GM18870 (cell line): ENCODE measurements around the gene DDC.
"Not testable (repeated sequence)": the region's sequence is repeated elsewhere in the genome, so short reads cannot be mapped to it uniquely, and the experiment has no call there.

Source experiments
- ATAC-seq: cut with Tn5 transposase; IDR thresholded peaks from one replicate; pipeline ENCODE4 v1.9.1; 2021; ENCODE audit warnings: moderate library complexity; ENCODE audit not compliant: unreplicated experiment

The DDC gene

DNA sequence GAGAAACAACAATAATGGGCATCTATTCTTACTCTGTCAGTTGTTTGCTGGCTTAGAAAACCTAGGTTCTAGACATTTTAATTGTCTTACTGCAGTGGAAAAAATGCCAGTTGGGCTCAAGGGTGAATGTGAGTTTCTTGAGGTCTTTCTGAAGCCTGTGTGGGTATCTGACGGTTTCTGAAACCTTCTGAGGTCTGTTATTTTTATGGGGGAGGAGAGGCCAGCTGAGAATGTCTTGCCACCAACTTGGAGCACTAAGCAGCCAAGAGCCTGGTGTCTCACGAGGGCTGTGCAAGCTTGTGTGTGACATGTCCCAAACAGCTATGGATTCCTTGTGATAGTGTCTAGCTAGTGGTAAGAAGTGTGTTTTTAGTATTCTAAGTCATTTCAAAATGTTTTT, 24.2 kb upstream of the DDC start:
- ATAC-seq: peak; percentile 27

DNA sequence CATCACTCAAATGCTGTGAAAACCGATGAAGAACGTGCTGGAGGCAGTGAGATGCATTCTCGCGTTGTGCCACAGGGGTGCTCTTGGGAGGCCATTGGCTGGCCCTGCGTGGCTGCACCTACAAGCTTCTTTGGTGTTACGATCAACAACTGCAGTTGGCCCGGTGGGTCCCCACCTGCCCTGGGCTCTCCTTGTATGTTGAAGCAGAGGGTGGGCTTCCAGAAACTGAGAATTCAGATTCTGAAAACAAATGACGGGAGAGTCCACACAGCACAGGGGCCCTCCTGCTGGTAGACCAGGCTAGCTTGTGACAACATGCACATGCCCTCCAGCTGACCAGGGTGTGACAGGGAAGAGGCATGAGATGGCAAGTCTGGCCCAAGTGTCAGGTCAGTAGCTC, 23.7 kb upstream of the DDC start:
- no peak for ATAC-seq

DNA sequence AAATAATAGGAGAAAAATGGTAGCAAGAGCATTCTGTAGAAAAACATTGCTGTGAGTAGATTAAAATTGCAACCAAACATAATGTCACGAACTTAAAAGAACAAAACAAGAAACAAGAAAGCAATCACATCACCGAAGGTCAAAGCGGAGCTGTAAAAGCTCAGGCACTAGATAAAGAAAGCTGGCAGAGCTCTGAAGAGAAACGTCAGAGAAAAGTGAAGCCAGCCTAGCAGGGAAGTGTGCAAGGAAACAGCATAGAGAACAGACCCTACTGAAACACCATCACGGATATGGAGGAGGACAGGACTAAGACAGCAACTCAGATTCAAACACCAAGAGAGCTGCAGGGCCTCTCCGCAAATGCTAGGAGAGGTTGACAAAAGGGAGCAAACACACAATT, 22.5 kb upstream of the DDC start:
- no peak for ATAC-seq

DNA sequence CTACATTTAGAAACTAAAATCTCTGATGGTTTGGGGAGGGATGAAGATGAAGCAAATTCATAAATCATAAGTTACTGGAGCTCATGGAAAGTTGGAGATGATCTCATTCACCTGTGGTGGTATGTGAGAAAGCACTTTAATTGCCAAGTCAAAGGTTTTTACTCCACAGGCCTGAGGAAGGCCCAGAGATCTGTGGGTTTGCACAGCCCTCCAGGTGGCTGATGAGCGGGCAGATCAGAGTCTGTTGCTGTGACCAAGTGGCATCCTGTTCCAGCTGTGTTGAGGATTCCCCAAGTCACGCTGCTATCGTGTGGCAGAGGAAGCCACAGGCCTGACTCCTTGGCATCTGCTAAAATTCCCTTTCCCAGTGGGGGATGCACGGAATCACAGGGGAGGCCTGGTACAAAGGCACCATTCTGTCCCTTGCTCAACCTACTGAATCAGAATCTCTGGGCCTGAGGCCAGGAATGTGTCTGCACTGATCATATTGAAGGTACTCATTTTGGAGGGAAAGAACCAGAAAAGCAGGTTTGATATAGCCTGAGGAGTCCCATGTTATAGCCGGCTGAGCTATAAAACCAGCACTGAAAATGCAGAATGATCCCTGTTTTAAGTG, 19.7 kb upstream of the DDC start:
- ATAC-seq: no peak

DNA sequence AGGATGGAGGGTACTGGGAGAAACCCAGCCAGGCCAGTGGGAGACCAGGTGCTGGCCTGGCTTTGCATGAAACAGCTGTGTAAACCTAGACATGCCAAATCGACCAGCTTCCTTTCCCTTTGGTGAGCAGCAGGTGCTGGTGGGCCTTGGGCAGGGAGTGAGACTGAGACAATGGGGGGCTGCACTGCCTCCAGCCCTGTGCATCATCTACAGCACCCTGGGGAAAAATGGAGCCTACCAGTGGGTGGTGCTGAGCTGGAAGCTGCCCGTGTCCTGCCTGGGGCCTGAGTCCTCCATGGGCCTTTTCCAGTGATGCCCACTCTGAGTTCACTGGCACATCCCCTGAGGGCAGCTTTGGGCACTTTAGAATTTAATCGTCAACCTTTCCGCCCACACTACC, 19.2 kb upstream of the DDC start:
- ATAC-seq: no peak

DNA sequence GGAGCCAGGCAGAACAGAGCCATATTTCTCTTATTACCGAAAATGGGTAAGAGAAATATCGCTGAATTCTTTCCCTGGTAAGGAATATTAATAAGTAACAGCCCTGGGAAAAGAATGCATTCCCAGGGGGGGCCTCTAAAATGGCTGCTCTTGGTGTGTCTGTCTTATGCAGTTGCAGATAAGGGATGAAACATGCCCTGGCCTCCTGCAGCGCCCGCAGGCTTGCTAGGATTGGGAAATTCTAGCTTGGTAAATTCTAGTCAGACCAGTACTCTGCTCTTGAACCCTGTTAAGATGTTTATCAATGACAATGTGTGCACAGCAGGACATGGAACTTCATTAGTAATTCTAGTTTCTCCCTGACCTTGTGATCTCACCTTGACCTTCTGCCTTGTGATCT, 18.1 kb upstream of the DDC start:
- ATAC-seq: not testable (repeated sequence)

DNA sequence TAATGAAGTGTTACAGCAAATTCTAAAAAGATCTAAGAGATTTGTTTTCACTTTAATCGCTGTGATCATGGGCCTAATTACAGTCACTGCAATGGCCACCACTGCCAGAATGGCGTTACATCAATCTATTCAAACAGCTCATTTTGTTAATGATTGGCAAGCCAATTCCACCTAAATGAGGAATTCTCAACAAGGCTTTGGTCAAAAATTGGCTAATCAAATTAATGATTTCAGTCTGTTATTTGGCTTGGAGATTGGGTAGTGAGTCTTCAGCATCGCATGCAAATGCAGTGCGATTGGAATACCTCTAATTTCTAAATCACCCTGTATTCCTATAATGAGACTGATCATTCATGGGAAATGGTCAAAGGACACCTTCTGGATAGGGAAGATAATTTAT, 17.1 kb upstream of the DDC start:
- not testable (repeated sequence) for ATAC-seq

DNA sequence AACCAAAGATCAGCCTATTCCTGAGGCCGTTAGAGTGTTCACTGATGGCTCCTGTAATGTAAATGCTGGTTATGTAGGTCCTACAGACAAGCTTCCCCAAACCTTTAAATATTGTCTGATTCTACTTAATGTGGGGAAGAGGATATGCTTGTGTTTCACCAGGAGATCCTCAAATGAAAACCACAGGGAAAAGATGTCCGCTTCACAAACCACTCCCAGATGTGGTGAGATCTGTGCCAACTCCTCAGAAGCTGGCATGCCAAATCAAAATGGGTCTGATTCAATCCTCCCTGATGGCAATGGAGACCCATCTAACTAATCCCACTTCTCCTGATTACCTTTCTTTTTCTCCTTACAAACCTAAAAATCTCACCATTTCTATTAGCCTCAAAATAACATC, 15.5 kb upstream of the DDC start:
- ATAC-seq: not testable (repeated sequence)

DNA sequence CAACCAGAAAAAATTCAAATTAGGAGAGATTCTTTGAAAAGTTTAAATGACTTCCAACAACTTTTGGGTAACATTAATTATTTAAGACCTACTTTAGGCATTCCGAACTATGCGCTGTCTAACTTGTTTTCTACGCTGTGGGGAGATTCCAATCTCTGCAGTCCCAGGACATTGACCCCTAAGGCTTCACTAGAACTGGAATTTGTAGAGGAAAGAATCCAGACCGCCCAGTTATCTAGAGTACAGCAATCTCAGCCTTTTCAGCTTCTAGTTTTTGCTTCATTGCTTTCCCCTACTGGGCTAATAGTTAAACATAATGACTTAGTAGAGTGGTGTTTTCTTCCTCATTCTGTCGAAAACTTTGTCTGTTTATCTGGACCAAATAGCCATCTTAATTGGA, 14.9 kb upstream of the DDC start:
- ATAC-seq: no peak

DNA sequence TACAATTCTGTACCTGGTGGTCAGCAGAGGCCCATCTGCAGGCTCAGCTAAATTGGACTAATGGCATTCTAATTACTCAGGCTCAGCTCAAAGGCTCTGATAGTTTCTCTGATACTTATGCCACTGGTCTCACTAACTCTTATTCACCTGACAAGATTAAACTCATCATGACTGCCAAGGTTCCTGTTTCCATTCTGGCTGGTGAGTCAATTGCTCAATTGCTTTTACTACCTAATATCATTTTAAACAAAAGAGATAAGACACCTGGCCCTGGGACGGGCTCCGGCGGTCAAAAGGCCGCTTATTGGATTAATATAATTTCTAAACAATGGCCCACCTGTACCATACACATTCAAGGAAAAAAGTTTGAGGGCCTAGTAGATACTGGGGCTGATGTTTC, 12.9 kb upstream of the DDC start:
- not testable (repeated sequence) for ATAC-seq

DNA sequence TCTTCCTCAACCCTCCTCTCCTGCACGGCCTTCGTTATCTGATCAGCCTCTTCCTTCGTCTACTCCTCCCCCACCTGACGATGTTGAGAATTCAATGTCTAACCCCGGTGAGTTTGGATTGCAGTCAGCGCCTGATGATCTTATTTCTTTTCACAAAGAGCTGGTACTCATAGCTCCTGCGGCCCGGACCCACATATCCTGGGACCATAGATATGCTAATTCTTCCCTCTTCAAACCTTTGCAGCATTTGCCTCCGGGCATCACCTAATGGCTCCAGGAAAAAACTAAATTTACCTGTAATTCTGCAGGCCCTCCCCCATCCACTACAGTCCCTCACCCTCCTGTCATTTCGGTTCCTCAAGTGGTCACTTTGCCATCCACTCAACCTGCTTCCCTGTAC, 12.4 kb upstream of the DDC start:
- ATAC-seq: no peak

DNA sequence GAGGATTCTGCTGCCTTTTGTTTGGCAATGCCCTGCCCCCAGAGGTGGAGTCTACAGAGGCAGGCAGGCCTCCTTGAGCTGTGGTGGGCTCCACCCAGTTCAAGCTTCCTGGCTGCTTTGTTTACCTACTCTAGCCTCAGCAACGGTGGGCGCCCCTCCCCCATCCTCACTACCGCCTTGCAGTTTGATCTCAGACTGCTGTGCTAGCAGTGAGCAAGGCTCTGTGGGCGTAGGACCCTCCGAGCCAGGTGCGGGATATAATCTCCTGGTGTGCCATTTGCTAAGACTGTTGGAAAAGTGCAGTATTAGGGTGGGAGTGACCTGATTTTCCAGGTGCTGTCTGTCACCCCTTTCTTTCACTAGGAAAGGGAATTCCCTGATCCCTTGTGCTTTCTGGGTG, 11.2 kb upstream of the DDC start:
- not testable (repeated sequence) for ATAC-seq

DNA sequence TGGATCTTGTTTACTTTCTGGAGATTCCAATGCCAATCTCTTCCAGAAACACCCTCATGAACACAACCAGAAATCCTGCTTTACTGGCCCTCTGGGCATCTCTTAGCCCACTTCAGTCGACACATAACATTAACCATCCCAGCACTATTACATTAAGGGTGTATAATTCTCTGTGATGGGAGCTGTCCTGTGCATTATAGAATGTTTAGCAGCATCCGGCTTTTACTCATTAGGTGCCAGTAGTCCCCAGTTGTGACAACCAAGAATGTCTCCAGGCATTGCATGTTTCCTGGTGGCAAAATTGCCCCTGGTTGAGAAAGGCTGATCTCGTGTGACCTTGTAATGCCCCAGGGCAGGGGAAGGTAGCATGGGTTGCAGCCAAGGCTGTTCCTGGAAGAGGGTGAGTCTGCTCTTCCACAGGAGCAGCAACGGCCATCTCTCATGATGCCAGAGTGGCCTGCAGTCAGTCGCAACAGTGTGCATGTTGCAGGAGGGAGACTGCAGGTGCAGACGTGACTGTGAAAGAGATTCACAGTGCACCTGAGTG, 2.6 kb upstream of the DDC start:
- ATAC-seq: no peak

DNA sequence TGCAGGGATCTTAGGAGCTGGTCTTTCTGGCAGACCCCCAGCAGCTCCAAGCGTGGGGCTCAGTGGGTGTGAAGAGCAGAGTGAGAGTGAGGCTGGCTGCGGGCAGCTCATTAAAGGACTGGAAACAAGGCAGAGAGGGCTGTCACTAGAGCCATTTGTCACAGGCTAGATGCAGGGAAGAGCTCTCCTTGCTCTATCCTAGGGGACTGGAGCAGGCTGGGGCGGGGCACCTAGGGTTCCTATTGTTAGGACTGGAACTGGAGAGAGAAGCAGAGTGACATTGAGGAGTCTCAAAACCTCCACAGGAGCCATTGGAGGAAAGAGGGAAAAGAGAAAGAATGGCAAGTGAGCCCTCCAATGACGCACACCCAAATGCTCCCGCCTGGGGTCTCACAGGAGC, 772 bp upstream of the DDC start:
- ATAC-seq: no peak

DNA sequence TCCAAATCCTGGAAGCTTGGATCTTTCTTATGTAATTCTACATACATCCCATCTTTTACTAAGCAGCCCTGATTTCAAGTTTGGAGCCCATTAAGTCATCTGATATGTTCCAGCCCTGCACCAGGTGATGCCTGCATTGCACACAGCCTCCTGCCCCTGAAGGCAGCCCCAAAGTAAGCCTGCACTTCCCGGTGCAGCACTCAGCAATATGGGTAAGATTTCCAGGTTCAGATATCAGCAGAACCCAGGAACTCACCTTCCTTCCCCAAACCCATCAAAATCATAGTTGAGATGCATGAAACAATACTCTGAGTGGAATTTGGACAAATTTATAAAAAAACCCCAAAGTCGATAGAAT, 333 bp upstream of the DDC start:
- no peak for ATAC-seq

DNA sequence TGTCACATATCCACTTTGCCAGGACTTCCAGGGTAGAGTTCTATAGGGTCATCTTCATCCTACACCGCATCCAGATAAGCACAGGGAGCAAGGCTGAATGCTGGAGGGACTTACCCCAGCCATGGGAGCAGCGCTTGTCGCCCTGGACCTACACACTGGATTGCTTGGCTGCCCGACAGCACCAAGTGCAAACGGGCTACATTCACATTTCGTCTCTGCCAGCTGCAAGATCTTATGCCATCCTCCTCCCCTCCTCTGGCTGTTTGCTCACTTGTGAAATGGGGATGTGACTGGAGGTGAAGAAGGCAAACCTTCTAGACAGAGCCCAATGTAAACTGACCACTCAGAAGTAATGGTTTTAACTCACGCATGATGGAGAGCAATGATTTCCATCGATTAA, 1.0 kb downstream of the DDC start:
- ATAC-seq: no peak

DNA sequence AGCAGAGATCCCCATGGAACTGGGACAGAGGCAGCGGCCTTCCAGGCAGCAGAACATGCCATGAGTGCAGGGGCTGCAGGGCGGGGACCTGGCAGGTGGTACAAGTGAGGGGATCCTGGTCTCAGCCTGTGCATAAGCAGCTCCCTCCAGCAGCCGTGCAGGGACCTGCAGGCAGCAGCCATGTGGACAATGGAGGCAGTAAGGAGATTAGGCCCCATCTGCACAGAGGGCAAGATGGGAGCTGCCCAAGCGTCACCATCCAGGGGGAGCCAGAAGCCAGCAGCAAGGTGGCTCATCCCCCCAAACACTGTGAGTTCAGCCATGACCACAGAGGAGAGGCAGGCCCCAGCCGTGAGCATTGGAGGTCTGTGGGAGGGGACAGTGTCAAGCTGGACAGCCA, 3.1 kb downstream of the DDC start:
- no peak for ATAC-seq

DNA sequence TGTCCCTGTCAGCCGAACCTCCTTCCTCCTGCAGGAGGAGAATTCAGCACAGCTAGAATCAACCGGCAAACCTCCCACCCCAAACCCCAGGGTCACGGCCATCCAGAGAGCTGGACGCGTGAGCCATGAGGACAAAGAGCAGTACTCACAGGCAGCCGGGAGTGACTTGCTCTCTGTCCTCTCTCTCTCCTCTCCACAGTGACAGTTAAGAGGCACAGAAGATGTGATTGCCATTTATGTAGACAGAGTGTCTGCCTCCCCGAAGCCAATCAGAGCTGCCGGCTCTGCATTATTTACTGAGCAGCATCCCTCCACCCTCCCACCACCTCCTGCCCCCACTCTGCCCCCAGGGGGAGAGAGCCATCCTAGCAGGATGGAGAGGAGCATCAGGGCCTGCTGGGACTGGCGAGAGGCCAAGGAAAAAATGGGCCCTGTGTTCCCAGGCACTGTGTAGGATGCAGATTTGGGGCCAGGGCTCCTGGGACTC, 4.3 kb downstream of the DDC start:
- ATAC-seq: no peak

DNA sequence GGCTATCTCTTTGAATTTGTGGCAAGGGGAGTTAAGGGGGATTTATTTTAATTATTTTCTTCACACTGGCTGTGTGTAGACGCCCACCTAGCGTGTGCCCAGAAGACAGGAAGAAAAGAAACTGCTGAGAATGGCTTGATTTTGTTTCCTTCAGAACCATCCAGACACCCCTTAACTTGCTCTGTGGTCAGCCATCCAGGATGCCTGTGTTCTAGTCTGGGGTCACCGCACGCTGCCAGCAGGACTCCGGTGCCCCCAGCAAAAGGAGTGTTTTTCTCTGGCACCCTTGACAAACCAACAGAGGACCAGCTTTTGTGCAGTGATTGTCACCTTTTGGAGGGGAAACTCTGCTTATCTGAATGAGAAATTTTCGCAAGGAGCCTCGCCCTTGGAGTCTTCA, 5.3 kb downstream of the DDC start:
- no peak for ATAC-seq

DNA sequence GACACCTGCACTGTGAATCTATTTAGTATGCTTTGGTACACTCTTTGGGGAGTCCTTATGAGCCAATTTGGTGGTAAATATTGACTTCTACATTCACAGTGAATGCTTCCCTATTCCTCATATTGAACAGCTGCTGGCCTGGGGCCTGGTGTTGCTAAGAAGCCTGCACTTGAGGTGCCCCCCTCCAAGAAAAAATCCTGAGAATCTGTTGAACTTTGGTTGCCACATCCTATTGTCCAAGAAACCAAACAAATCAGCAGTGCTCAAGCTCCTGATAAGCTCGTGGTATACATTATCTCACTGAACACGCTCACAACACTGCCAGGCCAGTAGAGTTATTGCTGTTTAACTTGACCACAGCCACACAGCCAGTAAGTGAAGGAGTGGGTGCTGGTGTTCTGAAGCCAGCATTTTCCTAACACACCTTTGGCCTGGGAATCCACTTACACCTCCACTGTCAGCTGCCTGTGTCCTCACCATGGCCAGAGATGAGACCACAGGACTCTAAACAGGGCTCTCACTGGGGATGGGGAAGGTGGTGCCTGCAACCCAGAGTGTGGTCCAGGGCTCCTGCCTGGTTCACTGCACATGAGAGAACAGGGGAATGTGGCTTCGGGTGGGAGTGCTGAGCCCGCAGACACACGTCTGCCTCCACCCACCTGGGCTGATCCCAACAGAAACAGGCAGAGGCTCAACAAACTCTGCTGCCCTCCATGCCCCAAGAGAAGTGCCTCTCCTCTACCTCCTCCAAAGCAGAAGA, 6.7 kb downstream of the DDC start:
- ATAC-seq: no peak

DNA sequence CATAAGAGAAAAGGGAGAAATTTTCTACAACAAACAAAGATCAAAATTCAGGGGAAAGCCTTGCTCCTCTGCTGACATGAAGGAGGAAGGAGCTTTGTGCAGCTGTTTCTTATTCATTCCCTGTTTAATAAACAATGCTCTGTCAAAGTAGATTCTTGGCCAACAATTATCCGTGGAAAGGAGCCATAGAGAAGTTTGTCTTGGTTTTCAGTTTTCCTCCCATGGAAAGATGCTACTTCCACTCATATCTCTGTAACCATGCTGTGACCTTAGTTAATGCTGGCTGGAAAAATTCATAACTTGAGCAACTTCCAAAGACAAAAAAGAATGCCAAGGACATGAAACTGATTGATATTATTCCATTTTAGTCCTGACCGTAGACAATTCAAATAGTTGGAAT, 8.1 kb downstream of the DDC start:
- no peak for ATAC-seq

DNA sequence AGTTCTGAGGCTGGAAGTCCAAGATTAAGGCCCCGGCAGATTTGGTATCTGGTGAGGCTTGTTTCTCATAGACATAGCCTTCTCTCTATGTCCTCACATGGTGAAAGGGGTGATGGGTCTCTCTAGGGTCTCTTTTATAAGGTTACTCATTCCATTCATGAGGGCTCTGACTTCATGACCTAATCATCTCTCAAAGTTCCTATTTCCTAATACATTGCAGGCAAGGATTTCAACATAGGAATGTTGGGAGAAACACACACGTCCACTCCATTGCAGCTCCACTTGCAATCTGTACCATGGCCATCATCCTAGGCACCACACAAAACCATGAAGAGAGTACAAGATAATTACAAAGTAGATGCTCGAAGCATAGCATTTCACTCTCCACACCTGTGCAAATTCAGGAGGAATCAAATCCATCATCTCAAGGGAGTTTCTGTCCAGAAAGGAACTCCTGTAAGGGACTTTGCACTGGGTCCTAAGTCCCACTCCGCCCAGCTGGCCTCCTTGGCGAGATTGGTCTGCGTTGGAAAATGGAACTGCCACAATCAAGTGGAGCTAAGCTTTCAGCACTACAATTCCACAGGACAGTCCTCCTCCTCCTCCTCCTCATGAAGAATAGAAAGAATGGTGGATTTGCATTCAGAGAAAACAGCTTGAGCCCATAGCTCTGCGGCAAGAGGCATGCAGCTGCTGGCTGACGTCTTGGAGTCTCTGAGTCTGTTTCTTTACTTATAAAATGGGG, 8.8 kb downstream of the DDC start:
- no peak for ATAC-seq
